SK-N-MC (cell line): ENCODE measurements around the gene CTNS.

Experiments used
- DNase-seq: peaks from one replicate; pipeline ENCODE4 v3.0.0-alpha.2; 2011; ENCODE audit warnings: low read depth, low spot score
- H3K27ac ChIP-seq: fragments of 200-600 bp; sonication (generic); 2 replicates; pipeline ENCODE4 v1.5.1; 2016; ENCODE audit warnings: mixed run types
- H3K36me3 ChIP-seq: fragments of 200-600 bp; sonication (generic); 2 replicates; pipeline ENCODE4 v1.6.1; 2017; ENCODE audit warnings: antibody characterized with exemption, low read length, mixed read lengths; ENCODE audit not compliant: insufficient read depth
- H3K4me3 ChIP-seq: fragments of 200-600 bp; sonication (generic); 2 replicates; pipeline ENCODE4 v1.5.1; 2016
- H3K9ac ChIP-seq: fragments of 200-600 bp; sonication (generic); 2 replicates; pipeline ENCODE4 v1.8.0; 2017; ENCODE audit warnings: mixed run types, mixed read lengths; ENCODE audit not compliant: insufficient read length
- H3K9me3 ChIP-seq: fragments of 200-600 bp; sonication (generic); 2 replicates; pipeline ENCODE4 v1.6.1; 2017; ENCODE audit warnings: low read depth, mild to moderate bottlenecking, antibody characterized with exemption, low read length, moderate library complexity, mixed read lengths
- EZH2 ChIP-seq: fragments of 200-600 bp; sonication (generic); IDR thresholded peaks from one replicate; pipeline ENCODE4 v1.6.1; 2017; ENCODE audit warnings: antibody characterized with exemption
- FOXP2 ChIP-seq: optimal IDR thresholded peaks from 2 replicates; pipeline ENCODE3; 2011; ENCODE audit warnings: mild to moderate bottlenecking, moderate library complexity; ENCODE audit not compliant: insufficient read depth; ENCODE audit errors: extremely low read length, control extremely low read depth
- POLR2AphosphoS5 ChIP-seq: IDR thresholded peaks from 2 replicates; pipeline ENCODE4 v1.6.1; 2012; ENCODE audit warnings: mild to moderate bottlenecking, low read depth, low read length, borderline replicate concordance

CTNS gene

GRCh38 chr17:3636154-3636907, at the start of gene CTNS, which contains the start of gene SHPK:
CTNS (plus strand) TSS chr17:3636760; CDS start chr17:3640207, 3,447 bp downstream.
SHPK (minus strand) TSS chr17:3636250; CDS start chr17:3636219, 31 bp downstream.
- peak within 1 kb of the TSS; percentile 97 for H3K4me3 ChIP-seq
- peak; percentile 61 for TF ChIP-seq POLR2AphosphoS5
- TF ChIP-seq EZH2, result no peak

DNA sequence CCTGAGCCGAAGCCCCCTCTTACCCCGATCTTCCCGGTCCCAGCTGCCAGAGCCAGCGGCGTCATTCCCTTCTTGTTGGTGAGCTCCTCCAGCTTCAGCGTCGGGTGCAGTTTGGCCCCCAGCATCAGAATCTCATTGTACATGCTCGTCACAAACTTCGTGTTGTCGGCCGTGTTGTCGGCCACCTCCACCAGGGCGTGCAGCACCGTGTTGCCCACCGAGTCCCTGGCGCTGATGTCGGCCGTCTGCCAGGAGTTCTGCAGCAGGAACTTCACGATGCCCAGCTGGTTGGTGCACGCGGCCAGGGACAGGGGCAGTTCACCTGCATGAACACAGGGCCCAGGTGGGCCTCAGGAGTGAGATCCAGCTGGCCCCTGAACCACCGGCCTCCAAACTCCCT, 46.8 kb upstream of the CTNS start:
- H3K36me3 ChIP-seq, result no peaks in the 10 kb centered on the region
- no peak for DNase-seq
- TF ChIP-seq FOXP2 (no peak), POLR2AphosphoS5 (no peak), EZH2 (no peak)

More at GRCh38 chr17:3636154-3636907, at the start of gene CTNS, which contains the start of gene SHPK:
- Histone ChIP-seq H3K9ac (peak within 1 kb of the TSS; percentile 90), H3K36me3 (no peaks in the 10 kb centered on the region), H3K9me3 (no peaks in the 10 kb centered on the region), H3K27ac (peak within 1 kb of the TSS; percentile 89)
- DNase-seq, result no peak

DNA sequence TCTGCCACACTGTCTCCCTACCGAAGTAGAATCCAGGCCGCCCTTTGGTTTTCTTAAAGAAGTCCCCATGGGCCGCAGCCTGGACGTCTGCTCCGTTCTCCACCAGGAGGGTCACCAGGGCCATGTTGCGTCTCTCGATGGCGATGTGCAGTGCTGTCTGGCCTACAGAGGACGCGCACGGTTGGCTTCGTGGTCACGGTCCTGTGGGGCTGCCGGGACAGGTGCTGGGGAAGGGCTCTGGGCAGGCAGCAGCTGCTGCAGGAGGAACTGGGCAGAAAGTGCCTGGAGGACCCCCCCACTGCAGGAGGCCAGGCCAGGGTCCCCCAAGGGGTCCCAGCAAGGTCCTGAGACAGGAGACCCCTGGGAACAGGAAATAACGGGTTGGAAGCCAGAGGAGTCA, 46.3 kb upstream of the CTNS start:
- Histone ChIP-seq H3K4me3 (no peak overlapping the region), H3K27ac (no peak overlapping the region), H3K9ac (no peak overlapping the region), H3K9me3 (no peaks in the 10 kb centered on the region), H3K36me3 (no peaks in the 10 kb centered on the region)
- TF ChIP-seq EZH2, result no peak
- TF ChIP-seq POLR2AphosphoS5, result no peak
- no peak for TF ChIP-seq FOXP2
- no peak for DNase-seq

More for the DNA sequence above, 46.8 kb upstream of the CTNS start:
- no peaks in the 10 kb centered on the region for H3K9me3 ChIP-seq
- no peak overlapping the region for H3K9ac ChIP-seq
- H3K27ac ChIP-seq, result no peak overlapping the region
- no peak overlapping the region for H3K4me3 ChIP-seq

DNA sequence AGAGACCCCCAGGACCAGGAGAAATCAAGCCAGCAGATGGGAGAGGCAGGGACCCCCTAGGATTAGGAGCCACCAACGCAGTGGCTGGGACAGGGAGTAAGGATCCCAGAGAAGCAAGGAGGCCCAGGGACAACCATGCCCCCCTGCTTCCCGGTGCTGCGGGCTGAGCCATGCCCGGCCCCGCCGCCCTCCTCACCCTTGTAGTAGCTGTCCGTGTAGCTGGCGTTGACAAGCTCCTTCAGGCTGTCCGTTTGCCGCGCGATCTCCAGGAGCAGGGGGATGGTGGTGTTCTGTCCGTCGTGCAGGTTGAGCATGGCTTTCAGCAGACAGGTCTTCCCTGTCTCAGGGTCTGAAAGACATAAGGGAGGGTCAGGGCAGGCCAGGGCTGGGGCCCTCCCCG, 45.8 kb upstream of the CTNS start:
- no peaks in the 10 kb centered on the region for H3K36me3 ChIP-seq
- no peaks in the 10 kb centered on the region for H3K9me3 ChIP-seq
- no peak overlapping the region for H3K4me3 ChIP-seq
- TF ChIP-seq FOXP2 (no peak), POLR2AphosphoS5 (no peak), EZH2 (no peak)
- H3K9ac ChIP-seq, result no peak overlapping the region
- no peak for DNase-seq
- H3K27ac ChIP-seq, result no peak overlapping the region

DNA sequence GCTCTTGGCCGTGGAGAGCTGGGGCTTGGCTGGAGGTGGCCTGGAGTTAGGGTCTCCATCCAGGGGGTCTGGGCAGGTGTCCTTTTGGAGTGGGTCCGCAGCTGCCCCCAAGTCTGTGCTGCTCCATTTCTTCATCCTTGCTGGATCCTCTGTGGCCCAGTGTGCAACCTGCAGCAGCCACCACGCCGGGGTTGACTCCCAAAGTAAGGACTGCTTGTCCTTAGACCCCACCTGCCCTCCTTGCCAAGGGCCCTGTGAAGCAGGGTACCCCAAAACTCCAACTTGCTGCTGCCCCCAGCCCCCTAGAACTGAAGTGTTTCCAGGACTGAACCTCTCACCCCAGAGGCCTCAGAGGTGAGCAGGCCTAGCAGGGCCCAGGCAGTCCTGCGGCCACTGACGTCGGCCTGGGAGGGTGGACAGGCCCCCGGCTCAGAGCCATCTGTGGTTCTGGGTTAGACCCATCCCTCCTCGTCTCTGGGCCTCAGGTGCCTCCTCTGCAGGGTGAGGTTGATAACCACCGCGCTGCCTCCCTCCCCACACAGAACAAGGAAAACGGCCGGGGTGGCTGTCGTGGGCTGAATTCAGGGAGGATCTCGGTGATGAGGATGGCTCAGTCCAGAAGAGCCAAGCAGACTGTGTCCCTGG, 44.2 kb upstream of the CTNS start:
- no peak for TF ChIP-seq FOXP2
- TF ChIP-seq POLR2AphosphoS5, result no peak
- TF ChIP-seq EZH2, result no peak
- Histone ChIP-seq H3K4me3 (no peak overlapping the region), H3K9me3 (no peaks in the 10 kb centered on the region), H3K9ac (no peak overlapping the region), H3K36me3 (no peaks in the 10 kb centered on the region), H3K27ac (no peak overlapping the region)
- no peak for DNase-seq

- Histone ChIP-seq H3K27ac (no peak overlapping the region), H3K4me3 (no peak overlapping the region), H3K36me3 (no peaks in the 10 kb centered on the region), H3K9me3 (no peaks in the 10 kb centered on the region), H3K9ac (no peak overlapping the region)
- no peak for DNase-seq
- TF ChIP-seq EZH2 (no peak), POLR2AphosphoS5 (no peak), FOXP2 (no peak)
Measured at GRCh38 chr17:3593384-3593783, 43.2 kb upstream of the CTNS start.

DNA sequence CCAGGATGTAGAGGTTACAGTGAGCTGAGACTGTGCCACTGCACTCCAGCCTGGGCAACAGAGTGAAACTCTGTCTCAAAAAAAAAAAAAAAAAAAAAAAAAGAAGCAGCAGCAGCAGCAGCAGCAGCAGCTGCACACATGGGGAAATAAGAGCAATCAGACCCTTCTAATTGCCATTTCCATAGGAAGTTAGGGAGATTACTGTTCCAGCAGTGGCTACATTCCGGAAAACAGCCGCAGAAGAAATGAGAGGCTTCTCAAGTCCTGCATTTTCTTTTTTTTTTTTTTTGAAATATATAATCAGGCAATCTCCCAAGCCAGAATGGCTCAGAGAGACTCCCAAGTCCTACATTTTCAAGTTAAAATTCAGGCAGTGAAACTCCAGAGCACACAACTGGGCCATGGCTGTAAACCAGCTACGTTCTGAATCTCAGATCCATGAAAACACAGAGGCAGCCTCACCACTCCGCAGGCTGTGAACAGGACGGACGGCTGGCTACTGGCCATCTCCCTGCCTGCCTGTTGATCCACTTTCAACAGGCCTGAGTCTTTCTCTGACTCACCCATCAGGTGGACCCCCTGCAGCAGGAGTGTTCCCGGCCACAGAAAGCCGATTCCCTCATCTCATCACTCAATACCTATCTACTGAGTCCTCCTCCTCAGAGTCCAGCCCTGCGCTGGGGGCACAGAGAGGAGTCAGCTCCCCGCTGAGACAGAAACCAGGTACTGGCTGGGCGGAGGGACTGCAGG, 42.3 kb upstream of the CTNS start:
- Histone ChIP-seq H3K9me3 (no peaks in the 10 kb centered on the region), H3K36me3 (no peaks in the 10 kb centered on the region), H3K4me3 (no peak overlapping the region), H3K27ac (no peak overlapping the region), H3K9ac (no peak overlapping the region)
- DNase-seq, result no peak
- TF ChIP-seq EZH2, result no peak
- TF ChIP-seq FOXP2, result no peak
- TF ChIP-seq POLR2AphosphoS5, result no peak

DNA sequence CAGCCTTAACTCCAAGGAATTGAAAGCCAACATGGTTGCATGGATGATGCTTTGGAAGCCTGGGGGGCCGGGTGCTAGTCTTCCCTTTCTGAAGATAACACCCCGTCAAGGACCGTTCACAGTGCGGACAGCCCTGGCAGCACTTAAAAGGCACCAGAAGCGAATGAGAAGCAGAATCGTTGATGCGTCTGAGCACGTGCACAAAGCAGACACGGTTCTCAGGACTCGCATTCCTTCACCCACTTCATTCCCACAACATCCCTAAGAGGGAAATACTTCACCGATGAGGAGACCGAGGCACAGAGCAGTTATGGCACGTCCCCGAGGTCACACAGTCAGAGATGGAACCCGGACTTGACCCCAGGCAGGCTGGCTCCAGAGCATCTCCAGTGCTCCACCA, 41.6 kb upstream of the CTNS start:
- no peaks in the 10 kb centered on the region for H3K9me3 ChIP-seq

More for the DNA sequence above, 41.6 kb upstream of the CTNS start:
- H3K9ac ChIP-seq, result no peak overlapping the region
- H3K4me3 ChIP-seq, result no peak overlapping the region
- H3K36me3 ChIP-seq, result no peaks in the 10 kb centered on the region
- no peak for DNase-seq
- no peak overlapping the region for H3K27ac ChIP-seq
- TF ChIP-seq POLR2AphosphoS5 (no peak), EZH2 (no peak), FOXP2 (no peak)
